ENCODE measurements around the gene LDHA.

DNA sequence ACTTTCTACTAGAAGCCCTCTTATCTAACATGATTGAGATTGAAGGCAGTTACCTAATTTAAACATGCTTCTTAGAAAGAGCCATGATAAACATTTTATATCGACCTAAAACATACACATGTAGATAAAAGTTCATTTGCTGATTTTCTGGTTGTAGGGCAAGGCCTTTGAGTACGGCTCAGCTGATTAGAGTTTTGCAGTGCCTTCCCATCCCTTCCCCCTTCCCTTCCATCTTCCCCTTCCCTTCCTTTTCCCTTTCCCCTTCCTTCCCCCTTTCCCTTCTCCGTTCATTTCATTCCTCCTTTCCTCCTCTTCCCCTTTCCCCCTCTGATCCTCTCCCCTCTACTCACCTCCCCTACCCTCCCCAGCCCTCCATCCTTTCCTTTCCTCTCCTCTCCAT, 22.1 kb downstream of the LDHA start:
- TF ChIP-seq EZH2 (IDR thresholded peaks at IDR 0.05; ENCODE audit: low read length, unreplicated experiment) (no peak), CTCF (conservative IDR thresholded peaks at IDR 0.05; ENCODE audit: low read depth, low read length) (no peak), EZH2phosphoT487 (IDR thresholded peaks at IDR 0.05; ENCODE audit: borderline replicate concordance, low read length) (no peak)
